HL-60 (cell line): ENCODE results near the gene TMEM59L.
A peak's percentile ranks its signal among the peaks of the same experiment; 100 is the strongest.

Source experiments
- DNase-seq, 2 experiments: peaks; one replicate each; pipeline ENCODE4 v3.0.0-alpha.2; 2010 to 2020; ENCODE audit warnings: low read depth in 1 of 2, low spot score in 1 of 2
- H3K27ac ChIP-seq: fragments of 250-450 bp; sonication (Bioruptor Pico); replicated peaks from 2 replicates; pipeline ENCODE4 v1.5.1; 2020; ENCODE audit warnings: mild to moderate bottlenecking, moderate library complexity
- H3K27me3 ChIP-seq: fragments of 250-450 bp; sonication (Bioruptor Pico); 2 replicates; pipeline ENCODE4 v1.5.1; 2021; ENCODE audit warnings: mild to moderate bottlenecking, moderate library complexity; ENCODE audit not compliant: insufficient read depth, poor library complexity, severe bottlenecking
- H3K4me3 ChIP-seq: replicated peaks from 2 replicates; pipeline ENCODE4 v1.5.1; 2011; ENCODE audit warnings: mild to moderate bottlenecking, control low read depth, low read length; ENCODE audit not compliant: insufficient read depth
- CTCF ChIP-seq: IDR thresholded peaks from one replicate; pipeline ENCODE4 v1.5.1; 2011; ENCODE audit warnings: low read length, control low read depth, inconsistent platforms; ENCODE audit not compliant: insufficient read depth
- GABPA ChIP-seq: IDR thresholded peaks from 2 replicates; pipeline ENCODE4 v1.6.1; 2012; ENCODE audit warnings: low read depth
- POLR2AphosphoS5 ChIP-seq: IDR thresholded peaks from 2 replicates; pipeline ENCODE4 v1.6.1; 2012; ENCODE audit warnings: low read depth
- REST ChIP-seq: IDR thresholded peaks from 2 replicates; pipeline ENCODE4 v1.6.1; 2012; ENCODE audit warnings: low read depth; ENCODE audit not compliant: insufficient replicate concordance
- SPI1 ChIP-seq: IDR thresholded peaks from 2 replicates; pipeline ENCODE4 v1.6.1; 2012; ENCODE audit warnings: low read depth, mild to moderate bottlenecking, borderline replicate concordance

The TMEM59L gene

GRCh38 chr19:18580311-18580710 is 32.4 kb upstream of the TMEM59L start:
- TF ChIP-seq CTCF (no peak), SPI1 (no peak), GABPA (no peak), POLR2AphosphoS5 (no peak), REST (no peak)
- DNase-seq: no peak
- Histone ChIP-seq H3K27ac (no peak overlapping the region), H3K4me3 (no peak overlapping the region), H3K27me3 (no peaks in the 10 kb centered on the region)

GRCh38 chr19:18586306-18586705 is 26.4 kb upstream of the TMEM59L start:
- peak in 1 of 2 experiments; percentile 51 for DNase-seq
- Histone ChIP-seq H3K27me3 (no peaks in the 10 kb centered on the region), H3K27ac (no peak overlapping the region), H3K4me3 (no peak overlapping the region)
- peak; percentile 40; the same call in 1 of the 2 replicates for TF ChIP-seq SPI1
- TF ChIP-seq POLR2AphosphoS5: no peak

GRCh38 chr19:18587561-18587960 is 25.1 kb upstream of the TMEM59L start:
- no peaks in the 10 kb centered on the region for H3K27me3 ChIP-seq
- H3K27ac ChIP-seq: no peak overlapping the region; the same call in 1 of the 2 replicates
- H3K4me3 ChIP-seq: no peak overlapping the region
- no peak for DNase-seq
- TF ChIP-seq POLR2AphosphoS5 (no peak), GABPA (no peak), SPI1 (no peak), CTCF (no peak), REST (no peak)

GRCh38 chr19:18587962-18588610 is 24.6 kb upstream of the TMEM59L start:
- H3K27me3 ChIP-seq: no peaks in the 10 kb centered on the region
- DNase-seq: no peak
- peak overlapping the region; percentile 82 for H3K27ac ChIP-seq
- no peak for TF ChIP-seq POLR2AphosphoS5
- no peak for TF ChIP-seq SPI1
- TF ChIP-seq REST: no peak
- no peak for TF ChIP-seq CTCF
- TF ChIP-seq GABPA: no peak
- H3K4me3 ChIP-seq: peak overlapping the region; percentile 73
